Measurements from ENCODE around the gene NCAPG. TPM values are rescaled to one million over a fixed set of nuclear protein-coding genes. Genes with fewer than 3 reads are reported as not detected.

Gene NCAPG
- total and polyA plus RNA-seq, 2 of the 4 experiments (the other 2 are of a cell fraction), result 10.9 to 26.7 TPM

GRCh38 chr4:17854036-17854435 is 43.3 kb downstream of the NCAPG start:
- H3K14ac ChIP-seq (replicated peaks; ENCODE audit: low read depth, low read length), result no peak overlapping the region
- H3K56ac ChIP-seq (ENCODE audit: extremely low read depth, insufficient read depth, low read length), result no peak overlapping the region
- no CpG with 5 or more reads among the region's 3 CpGs for WGBS, 2 experiments (ENCODE audit: extremely low coverage in 2 of 2, insufficient read length in 1 of 2)
- no peak overlapping the region for H2AFZ ChIP-seq (replicated peaks; ENCODE audit: low read length, poor library complexity)
- H3K23ac ChIP-seq (ENCODE audit: low read depth, low read length), result no peak overlapping the region
- TF ChIP-seq NFE2L2 (IDR thresholded peaks at IDR 0.05; ENCODE audit: low read depth, low read length), result no peak
- TF ChIP-seq MXI1 (IDR thresholded peaks at IDR 0.05; ENCODE audit: borderline replicate concordance, low read depth, low read length), result no peak
- no peak for TF ChIP-seq RFX5 (IDR thresholded peaks at IDR 0.05; ENCODE audit: low read depth, low read length)
- TF ChIP-seq SMC3 (IDR thresholded peaks at IDR 0.05; ENCODE audit: low read depth, low read length), result no peak
- no peak for TF ChIP-seq MAFK (IDR thresholded peaks at IDR 0.05; ENCODE audit: low read depth, low read length)
- no peak for TF ChIP-seq RCOR1 (IDR thresholded peaks at IDR 0.05; ENCODE audit: insufficient replicate concordance, low read length)
- no peak for TF ChIP-seq FOS (IDR thresholded peaks at IDR 0.05; ENCODE audit: low read depth, low read length)
- no peak for TF ChIP-seq CHD1 (IDR thresholded peaks at IDR 0.05; ENCODE audit: low read depth, low read length)
- TF ChIP-seq BHLHE40 (IDR thresholded peaks at IDR 0.05; ENCODE audit: low read depth, low read length), result no peak
- TF ChIP-seq CEBPB (IDR thresholded peaks at IDR 0.05; ENCODE audit: low read depth, low read length), result no peak
- TF ChIP-seq, protein P1, sequence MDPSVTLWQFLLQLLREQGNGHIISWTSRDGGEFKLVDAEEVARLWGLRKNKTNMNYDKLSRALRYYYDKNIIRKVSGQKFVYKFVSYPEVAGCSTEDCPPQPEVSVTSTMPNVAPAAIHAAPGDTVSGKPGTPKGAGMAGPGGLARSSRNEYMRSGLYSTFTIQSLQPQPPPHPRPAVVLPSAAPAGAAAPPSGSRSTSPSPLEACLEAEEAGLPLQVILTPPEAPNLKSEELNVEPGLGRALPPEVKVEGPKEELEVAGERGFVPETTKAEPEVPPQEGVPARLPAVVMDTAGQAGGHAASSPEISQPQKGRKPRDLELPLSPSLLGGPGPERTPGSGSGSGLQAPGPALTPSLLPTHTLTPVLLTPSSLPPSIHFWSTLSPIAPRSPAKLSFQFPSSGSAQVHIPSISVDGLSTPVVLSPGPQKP (IDR thresholded peaks at IDR 0.05; ENCODE audit: borderline replicate concordance, low read depth, low read length), result no peak
- no peak for TF ChIP-seq MAZ (IDR thresholded peaks at IDR 0.05; ENCODE audit: borderline replicate concordance, low read depth, low read length)
- H3K9me3 ChIP-seq (ENCODE audit: control insufficient read depth, insufficient read depth, low read length), result no peaks in the 10 kb centered on the region
- ChIA-PET CTCF (no interaction called here), POLR2A (ENCODE audit: unreplicated experiment) (no interaction called here)
- H3K36me3 ChIP-seq (ENCODE audit: control insufficient read depth, insufficient read depth, low read length), result no peaks in the 10 kb centered on the region
- in situ Hi-C loops (cut with MboI; ENCODE audit: low sequenced_read_pairs), result no loop called here
- no peak overlapping the region for H2BK5ac ChIP-seq (ENCODE audit: low read depth, low read length, poor library complexity, severe bottlenecking)
- ATAC-seq (ENCODE audit: low read depth) (no peak), DNase-seq (no peak)
- no peaks in the 10 kb centered on the region for H3K27me3 ChIP-seq (ENCODE audit: control insufficient read depth, insufficient read depth, low read length)
- H3K9me1 ChIP-seq (ENCODE audit: insufficient read depth, low read length), result no peaks in the 10 kb centered on the region
- H2BK20ac ChIP-seq (ENCODE audit: low read depth, low read length), result no peak overlapping the region
- dilution Hi-C loops (cut with HindIII; ENCODE audit: low sequenced_read_pairs, unreplicated experiment), result no loop called here
- no peak overlapping the region for H3K4ac ChIP-seq (ENCODE audit: low read depth, low read length)
- intact Hi-C loops (cut with micrococcal nuclease), result no loop called here
- H4K5ac ChIP-seq (ENCODE audit: low read depth, low read length), result no peak overlapping the region; the same call in 1 of the 2 replicates
- H4K20me1 ChIP-seq (ENCODE audit: insufficient read depth, low read length), result no peaks in the 10 kb centered on the region
- no peak overlapping the region for H3K18ac ChIP-seq (ENCODE audit: low read depth, low read length)
- no peaks in the 10 kb centered on the region for H3K79me1 ChIP-seq (ENCODE audit: low read depth in 1 of 2, low read length in 2 of 2)
- no peak overlapping the region for H2AK9ac ChIP-seq (replicated peaks; ENCODE audit: low read depth, low read length, poor library complexity)
- no peaks in the 10 kb centered on the region for H3K4me1 ChIP-seq (ENCODE audit: control insufficient read depth, insufficient read depth, low read length)
- H4K91ac ChIP-seq (ENCODE audit: insufficient read depth, low read depth, low read length), result no peak overlapping the region
- H3K27ac ChIP-seq (ENCODE audit: insufficient read depth, low read length), result no peak overlapping the region
- H2BK15ac ChIP-seq (ENCODE audit: low read depth, low read length), result no peak overlapping the region
- H3K4me3 ChIP-seq (ENCODE audit: insufficient read depth, low read depth, low read length), result no peak overlapping the region
- no peak overlapping the region for H3K9ac ChIP-seq (ENCODE audit: low read depth, low read length)
- H3K4me2 ChIP-seq (ENCODE audit: low read depth, low read length), result no peak overlapping the region
- no TSS peak for BruUV-seq (replicated peaks)
- no peak overlapping the region for H4K8ac ChIP-seq (ENCODE audit: low read depth in 2 of 2, low read length in 2 of 2)
- H2BK120ac ChIP-seq (ENCODE audit: low read depth, low read length), result no peak overlapping the region
- no peak overlapping the region for H2AK5ac ChIP-seq (ENCODE audit: low read depth, low read length)
